ENCODE measurements around the gene CNTNAP5. TPM values are rescaled to one million over a fixed set of nuclear protein-coding genes. Genes with fewer than 3 reads are reported as not detected.

Gene CNTNAP5
- total and polyA plus RNA-seq, 2 donors (not counting 1 experiment from before 2014, with no cell fraction given) = not detected

DNA sequence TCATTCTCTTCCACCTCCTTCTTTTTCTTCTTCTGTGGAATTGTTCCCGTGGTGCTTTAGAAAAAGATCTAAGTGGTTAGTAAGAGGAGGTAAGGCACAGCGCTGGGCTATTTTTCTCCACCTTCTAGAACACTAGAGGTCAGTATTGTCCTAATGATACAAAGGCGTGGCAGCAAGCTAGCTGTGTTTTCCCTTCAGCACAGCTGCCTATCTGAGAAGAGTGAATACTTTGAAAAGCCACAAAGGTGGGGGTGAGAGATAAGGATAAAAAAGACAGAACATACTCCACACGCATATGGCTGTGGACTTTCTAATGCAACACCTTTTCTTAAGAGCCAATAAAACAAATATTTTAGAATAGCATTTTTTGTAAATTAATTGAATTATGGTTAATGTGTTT, 2.1 kb downstream of the CNTNAP5 start:
- Histone ChIP-seq H3K9ac (ENCODE audit: low read length) (no peak overlapping the region), H2AFZ (ENCODE audit: insufficient read depth, low read depth, low read length, poor library complexity, severe bottlenecking) (no peak overlapping the region), H3K9me3 (ENCODE audit: control extremely low read depth in 1 of 3, control insufficient read depth in 2 of 3, insufficient read depth in 1 of 3, low read length in 2 of 3) (peaks cover 0 to 17% (median 0%) of the 10 kb centered on the region in 3 donors), H3K4me1 (ENCODE audit: control insufficient read depth in 2 of 2, insufficient read depth in 2 of 2, low read length in 2 of 2) (no peaks in the 10 kb centered on the region), H3K79me2 (ENCODE audit: control insufficient read depth, insufficient read depth, low read length) (no peaks in the 10 kb centered on the region), H3K36me3 (replicated peaks in 1 of 2; ENCODE audit: control extremely low read depth in 1 of 2, control insufficient read depth in 1 of 2, extremely low read depth in 1 of 2, insufficient read depth in 2 of 2, low read length in 1 of 2) (no peaks in the 10 kb centered on the region), H3K4me3 (ENCODE audit: control extremely low read depth in 1 of 5, extremely low read depth in 1 of 5, insufficient read depth in 1 of 5, low read depth in 2 of 5, low read length in 4 of 5) (no peak overlapping the region), H3K27me3 (replicated peaks in 1 of 4; ENCODE audit: control extremely low read depth in 1 of 4, control insufficient read depth in 3 of 4, insufficient read depth in 4 of 4, low read length in 3 of 4) (peaks cover 0 to 24% (median 5%) of the 10 kb centered on the region in 4 experiments), H4K20me1 (ENCODE audit: control insufficient read depth, insufficient read depth, low read length, poor library complexity, severe bottlenecking) (no peaks in the 10 kb centered on the region), H3K27ac (ENCODE audit: low read length in 2 of 2) (no peak overlapping the region), H3K4me2 (replicated peaks; ENCODE audit: low read depth, low read length, poor library complexity, severe bottlenecking) (no peak overlapping the region)
- Mint-ChIP-seq H3K4me3 (no peak overlapping the region), H3K4me1 (no peaks in the 10 kb centered on the region), H3K27ac (no peak overlapping the region), H3K9me3 (ENCODE audit: insufficient read depth) (no peaks in the 10 kb centered on the region), H3K27me3 (peaks cover 34% of the 10 kb centered on the region)
- WGBS (ENCODE audit: insufficient coverage) = no CpG with 5 or more reads among the region's 4 CpGs
- intact Hi-C loops (cut with micrococcal nuclease) = no loop called here
- ATAC-seq (ENCODE audit: low read depth) (no peak), DNase-seq (no peak)
- CTCF ChIA-PET = no interaction called here
- TF ChIP-seq, protein P1, sequence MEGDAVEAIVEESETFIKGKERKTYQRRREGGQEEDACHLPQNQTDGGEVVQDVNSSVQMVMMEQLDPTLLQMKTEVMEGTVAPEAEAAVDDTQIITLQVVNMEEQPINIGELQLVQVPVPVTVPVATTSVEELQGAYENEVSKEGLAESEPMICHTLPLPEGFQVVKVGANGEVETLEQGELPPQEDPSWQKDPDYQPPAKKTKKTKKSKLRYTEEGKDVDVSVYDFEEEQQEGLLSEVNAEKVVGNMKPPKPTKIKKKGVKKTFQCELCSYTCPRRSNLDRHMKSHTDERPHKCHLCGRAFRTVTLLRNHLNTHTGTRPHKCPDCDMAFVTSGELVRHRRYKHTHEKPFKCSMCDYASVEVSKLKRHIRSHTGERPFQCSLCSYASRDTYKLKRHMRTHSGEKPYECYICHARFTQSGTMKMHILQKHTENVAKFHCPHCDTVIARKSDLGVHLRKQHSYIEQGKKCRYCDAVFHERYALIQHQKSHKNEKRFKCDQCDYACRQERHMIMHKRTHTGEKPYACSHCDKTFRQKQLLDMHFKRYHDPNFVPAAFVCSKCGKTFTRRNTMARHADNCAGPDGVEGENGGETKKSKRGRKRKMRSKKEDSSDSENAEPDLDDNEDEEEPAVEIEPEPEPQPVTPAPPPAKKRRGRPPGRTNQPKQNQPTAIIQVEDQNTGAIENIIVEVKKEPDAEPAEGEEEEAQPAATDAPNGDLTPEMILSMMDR (IDR thresholded peaks at IDR 0.05) = no peak
- no peak for TF ChIP-seq EZH2 (IDR thresholded peaks at IDR 0.05; ENCODE audit: borderline replicate concordance, insufficient read depth, low read depth, low read length, poor library complexity, severe bottlenecking)
- POLR2A ChIA-PET = no interaction called here

DNA sequence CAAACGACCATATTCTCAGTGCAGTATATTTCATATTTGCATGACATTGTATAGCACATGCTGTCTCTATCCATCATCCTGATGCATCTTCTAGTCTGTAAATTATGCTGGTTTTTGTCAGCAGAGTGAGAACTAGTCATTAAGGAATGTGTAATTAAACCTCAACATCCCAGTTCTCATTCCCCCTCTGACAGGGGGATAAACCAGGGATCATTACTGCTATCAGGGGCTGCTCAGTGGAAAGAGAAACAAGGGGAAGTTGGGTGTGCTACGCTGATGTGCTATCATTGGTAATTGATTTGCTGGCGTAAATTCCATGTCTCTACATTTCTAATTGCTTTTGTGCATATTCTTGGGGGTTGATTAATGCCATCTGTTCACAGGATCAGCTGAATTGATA, 7.7 kb downstream of the CNTNAP5 start:
- H3K4me1 Mint-ChIP-seq = no peaks in the 10 kb centered on the region
- Histone ChIP-seq H4K20me1 (ENCODE audit: control insufficient read depth, insufficient read depth, low read length, poor library complexity, severe bottlenecking) (no peaks in the 10 kb centered on the region), H3K9me3 (ENCODE audit: control extremely low read depth in 1 of 3, control insufficient read depth in 2 of 3, insufficient read depth in 1 of 3, low read length in 2 of 3) (no peaks in the 10 kb centered on the region), H3K4me3 (ENCODE audit: control extremely low read depth in 1 of 5, extremely low read depth in 1 of 5, insufficient read depth in 1 of 5, low read depth in 2 of 5, low read length in 4 of 5) (no peak overlapping the region), H3K27ac (ENCODE audit: low read length in 2 of 2) (no peak overlapping the region), H3K27me3 (replicated peaks in 1 of 4; ENCODE audit: control extremely low read depth in 1 of 4, control insufficient read depth in 3 of 4, insufficient read depth in 4 of 4, low read length in 3 of 4) (no peaks in the 10 kb centered on the region), H3K36me3 (replicated peaks in 1 of 2; ENCODE audit: control extremely low read depth in 1 of 2, control insufficient read depth in 1 of 2, extremely low read depth in 1 of 2, insufficient read depth in 2 of 2, low read length in 1 of 2) (no peaks in the 10 kb centered on the region), H3K9ac (ENCODE audit: low read length) (no peak overlapping the region), H3K79me2 (ENCODE audit: control insufficient read depth, insufficient read depth, low read length) (no peaks in the 10 kb centered on the region), H3K4me2 (replicated peaks; ENCODE audit: low read depth, low read length, poor library complexity, severe bottlenecking) (no peak overlapping the region), H2AFZ (ENCODE audit: insufficient read depth, low read depth, low read length, poor library complexity, severe bottlenecking) (no peak overlapping the region), H3K4me1 (ENCODE audit: control insufficient read depth in 2 of 2, insufficient read depth in 2 of 2, low read length in 2 of 2) (no peaks in the 10 kb centered on the region)
- H3K27ac Mint-ChIP-seq = no peak overlapping the region
- ATAC-seq (ENCODE audit: low read depth) (no peak), DNase-seq (no peak)
- TF ChIP-seq EZH2 (IDR thresholded peaks at IDR 0.05; ENCODE audit: borderline replicate concordance, insufficient read depth, low read depth, low read length, poor library complexity, severe bottlenecking) = no peak
- TF ChIP-seq, protein P1 (IDR thresholded peaks at IDR 0.05) = no peak
- H3K27me3 Mint-ChIP-seq = no peaks in the 10 kb centered on the region
- intact Hi-C loops (cut with micrococcal nuclease) = no loop called here
- 100% methylated on average over 1 of the region's 3 CpGs for WGBS (ENCODE audit: insufficient coverage)
- H3K4me3 Mint-ChIP-seq = no peak overlapping the region
- CTCF ChIA-PET = no interaction called here
- POLR2A ChIA-PET = no interaction called here
- H3K9me3 Mint-ChIP-seq (ENCODE audit: insufficient read depth) = no peaks in the 10 kb centered on the region
